Measurements from ENCODE around the gene BEND6. TPM values are rescaled to one million over a fixed set of nuclear protein-coding genes. Genes with fewer than 3 reads are reported as not detected.
"Not testable (repeated sequence)": the region's sequence is repeated elsewhere in the genome, so short reads cannot be mapped to it uniquely, and the experiment has no call there.

BEND6 gene
- total RNA-seq, 1 experiment from 2014 or later, result 14.1 TPM

- no peak for DNase-seq (ENCODE audit: low spot score)
These were observed 23.6 kb downstream of the BEND6 start for GRCh38 chr6:56978530-56978929.

DNA sequence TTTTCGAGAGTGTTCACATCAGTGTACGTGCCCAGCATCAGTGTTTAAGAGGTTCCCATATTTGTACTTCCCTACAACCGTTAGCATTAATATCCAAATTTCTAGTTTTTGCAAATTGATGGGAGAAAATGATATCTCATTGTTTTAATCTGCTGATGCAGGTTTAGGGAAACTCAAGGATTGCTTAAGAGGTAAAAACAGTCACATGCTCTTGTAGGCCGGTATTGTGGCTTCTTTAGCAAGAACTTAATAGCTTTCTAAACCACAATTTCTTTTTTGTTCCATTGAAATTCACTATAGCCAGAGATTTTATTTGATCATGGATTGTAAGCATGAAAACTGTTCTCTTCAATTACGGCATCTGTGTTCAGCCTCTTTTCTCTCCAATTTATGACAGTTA, 29.5 kb downstream of the BEND6 start:
- DNase-seq (ENCODE audit: low spot score), result no peak

- no peak for DNase-seq (ENCODE audit: low spot score)
These were observed 30.0 kb downstream of the BEND6 start for GRCh38 chr6:56984884-56985283.

GRCh38 chr6:56986611-56987010, 31.7 kb downstream of the BEND6 start:
- no peak for DNase-seq (ENCODE audit: low spot score)

GRCh38 chr6:56988145-56988544, 33.2 kb downstream of the BEND6 start:
- DNase-seq (ENCODE audit: low spot score), result no peak

- DNase-seq (ENCODE audit: low spot score), result no peak
These were observed 37.1 kb downstream of the BEND6 start for GRCh38 chr6:56992036-56992435.

- DNase-seq (ENCODE audit: low spot score), result no peak
These were observed 37.8 kb downstream of the BEND6 start for GRCh38 chr6:56992703-56993102.

DNA sequence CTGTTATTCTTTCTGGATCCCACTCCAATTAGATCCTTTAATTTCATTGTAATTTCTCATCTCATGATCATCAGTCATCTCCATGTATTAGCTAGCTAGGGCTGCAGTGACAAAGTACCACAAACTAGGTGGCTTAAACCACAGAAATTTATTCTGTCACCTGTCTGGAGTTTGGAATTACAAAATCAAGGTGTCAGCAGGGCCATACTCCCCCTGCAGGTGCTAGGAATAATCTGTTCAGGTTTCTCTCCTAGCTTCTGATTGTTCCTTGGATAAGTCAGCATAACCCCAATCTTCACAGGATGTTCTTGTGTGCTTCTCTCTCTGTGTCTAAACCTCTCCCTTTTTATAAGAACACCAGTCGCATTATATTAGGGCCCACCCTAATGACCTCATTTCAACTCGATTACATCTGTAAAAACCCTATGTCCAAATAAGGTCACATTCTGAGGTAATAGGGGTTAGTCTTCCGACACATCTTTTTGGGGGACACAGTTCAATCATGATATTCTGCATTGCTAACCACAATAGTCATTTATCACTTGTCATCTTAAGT, 40.5 kb downstream of the BEND6 start:
- DNase-seq (ENCODE audit: low spot score), result no peak

DNA sequence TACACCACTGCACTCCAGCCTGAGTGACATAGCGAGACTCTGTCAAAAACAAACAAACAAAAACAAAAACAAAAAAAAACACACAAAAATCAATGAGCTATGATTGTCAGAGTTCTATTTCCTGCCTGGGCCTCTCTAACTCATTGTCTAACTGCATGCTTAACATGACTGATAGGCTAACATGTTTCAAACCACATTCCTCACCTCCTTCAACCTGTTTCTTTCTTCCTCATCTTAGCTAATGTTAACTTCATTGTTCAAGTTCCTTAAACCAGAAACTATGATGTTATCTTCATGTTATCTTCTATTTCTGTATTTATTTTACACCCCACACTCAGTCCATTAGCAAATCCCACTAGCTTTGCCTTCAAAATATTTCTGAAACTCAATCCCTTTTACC, 41.5 kb downstream of the BEND6 start:
- DNase-seq (ENCODE audit: low spot score), result no peak

DNA sequence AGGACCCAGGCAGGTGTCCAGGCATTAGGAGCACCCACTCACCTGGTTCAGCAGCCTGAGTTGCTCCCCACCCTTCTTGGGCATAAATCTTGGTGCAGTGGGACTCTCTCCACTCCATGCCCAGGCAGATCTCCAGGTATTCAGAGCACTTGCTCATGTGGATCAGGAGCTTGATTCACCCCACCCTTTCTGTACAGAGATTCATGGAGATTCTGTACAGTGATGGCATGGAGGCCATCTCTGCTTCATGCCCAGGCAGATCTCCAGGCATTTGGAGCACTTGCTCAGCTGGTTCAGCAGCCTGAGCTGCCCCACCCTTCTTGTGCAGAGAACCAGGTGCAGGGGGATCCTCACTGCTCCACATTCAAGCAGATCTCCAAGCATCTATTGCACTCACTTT, 44.1 kb downstream of the BEND6 start:
- DNase-seq (ENCODE audit: low spot score), result no peak

DNA sequence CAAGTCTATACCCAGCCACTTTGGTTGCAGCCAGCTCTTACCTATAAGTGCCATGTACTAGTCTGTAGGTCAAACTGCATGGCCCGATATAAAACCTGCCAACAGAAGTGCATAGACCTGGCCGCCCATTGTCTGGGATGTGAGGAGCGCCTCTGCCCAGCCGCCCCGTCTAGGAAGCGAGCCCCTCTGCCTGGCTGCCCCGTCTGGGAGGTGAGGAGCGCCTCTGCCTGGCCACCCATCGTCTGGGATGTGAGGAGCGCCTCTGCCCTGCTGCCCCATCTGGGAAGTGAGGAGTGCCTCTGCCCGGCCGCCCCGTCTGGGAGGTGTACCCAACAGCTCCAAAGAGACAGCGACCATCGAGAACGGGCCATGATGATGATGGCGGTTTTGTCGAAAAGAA, 44.8 kb downstream of the BEND6 start:
- DNase-seq (ENCODE audit: low spot score), result not testable (repeated sequence)

DNA sequence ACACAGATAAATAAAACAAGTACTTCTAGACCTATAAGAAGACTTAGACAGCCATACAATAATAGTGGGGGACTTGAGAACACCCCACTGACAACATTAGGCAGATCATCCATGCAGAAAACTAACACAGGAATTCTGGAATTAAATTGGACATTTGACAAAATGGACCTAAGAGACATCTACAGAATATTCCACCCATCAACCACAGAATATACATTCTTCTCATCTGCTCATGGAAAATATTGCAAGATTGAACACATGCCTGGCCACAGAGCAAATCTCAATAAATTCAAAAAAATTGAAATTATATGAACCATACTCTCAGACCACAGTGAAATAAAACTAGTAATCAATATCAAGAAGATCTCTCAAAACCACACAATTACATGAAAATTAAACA, 47.3 kb downstream of the BEND6 start:
- DNase-seq (ENCODE audit: low spot score), result no peak

DNA sequence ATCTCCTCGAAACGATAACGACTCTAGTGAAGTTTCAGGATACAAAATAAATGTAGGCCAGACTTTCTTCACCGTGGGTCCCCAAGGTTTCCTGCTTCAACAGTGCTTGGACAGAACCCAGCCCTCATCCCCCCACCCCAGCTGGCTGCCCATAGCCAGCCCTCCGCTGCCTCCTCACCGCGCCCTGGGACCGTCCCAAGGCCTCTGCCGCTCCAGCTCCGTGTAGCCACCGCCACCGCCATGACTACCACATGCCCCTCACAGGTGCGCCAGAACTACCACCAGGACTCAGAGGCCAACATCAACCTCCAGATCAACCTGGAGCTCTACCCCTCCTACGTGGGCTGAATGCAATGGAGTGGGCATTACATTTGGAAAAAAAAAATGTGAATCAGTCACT, 49.4 kb downstream of the BEND6 start:
- no peak for DNase-seq (ENCODE audit: low spot score)

GRCh38 chr6:57006101-57006500, 51.2 kb downstream of the BEND6 start:
- DNase-seq (ENCODE audit: low spot score), result no peak

- DNase-seq (ENCODE audit: low spot score), result not testable (repeated sequence)
These were observed 53.2 kb downstream of the BEND6 start for GRCh38 chr6:57008069-57008468.

DNA sequence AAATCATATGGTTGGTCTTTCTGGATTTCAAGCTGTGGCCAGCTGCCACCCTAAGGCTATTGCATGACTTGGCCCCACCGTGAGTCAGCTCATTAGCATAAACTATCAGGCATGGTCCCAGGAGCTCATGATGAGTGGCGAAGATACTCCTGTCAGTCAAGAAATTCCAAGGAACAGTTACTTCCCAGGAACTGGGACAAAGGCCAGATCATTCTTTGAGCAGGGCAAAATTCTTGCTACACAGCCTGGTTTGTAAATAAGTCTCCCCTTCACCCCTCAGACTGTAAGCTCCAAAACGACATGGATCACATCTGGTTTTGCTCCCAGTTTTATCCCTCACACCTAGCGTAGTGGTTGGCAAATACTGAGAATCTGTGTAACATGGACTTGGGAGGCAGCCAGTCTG, 58.6 kb downstream of the BEND6 start:
- peak; percentile 65 for DNase-seq (ENCODE audit: low spot score)

DNA sequence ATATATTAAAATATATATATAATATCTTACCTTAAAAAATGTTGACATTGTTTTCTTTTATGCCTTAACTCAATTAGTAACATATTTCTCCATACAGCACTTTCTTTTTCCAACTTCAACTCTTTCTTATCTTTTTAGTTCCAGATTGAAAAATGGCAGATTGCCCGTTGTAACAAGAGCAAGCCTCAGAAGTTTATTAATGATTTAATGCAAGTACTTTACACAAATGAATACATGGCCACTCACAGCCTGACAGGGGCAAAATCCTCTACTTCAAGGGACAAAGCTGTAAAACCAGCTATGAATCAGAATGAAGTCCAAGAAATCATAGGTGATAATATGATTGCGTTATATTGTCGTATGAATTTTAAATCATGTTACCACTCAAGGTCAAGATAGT, 62.2 kb downstream of the BEND6 start:
- DNase-seq (ENCODE audit: low spot score), result no peak

DNA sequence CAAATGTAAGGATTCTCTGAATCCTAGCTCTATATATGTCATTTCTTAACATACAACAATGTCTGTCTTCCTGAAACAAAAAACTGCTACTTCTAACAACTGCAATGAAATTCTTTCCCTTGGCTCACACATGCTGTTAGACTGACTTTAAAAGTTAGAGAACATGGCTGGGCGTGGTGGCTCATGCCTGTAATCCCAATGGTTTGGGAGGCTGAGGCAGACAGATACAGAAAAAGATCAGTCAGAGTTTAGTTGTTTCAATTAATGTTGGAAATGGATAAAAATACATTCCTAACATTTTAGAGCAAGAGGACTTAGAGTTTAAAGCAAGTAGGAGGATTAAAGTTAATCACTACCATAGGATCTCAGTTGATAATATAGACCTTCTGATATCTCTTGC, 62.9 kb downstream of the BEND6 start:
- no peak for DNase-seq (ENCODE audit: low spot score)

- DNase-seq (ENCODE audit: low spot score), result no peak
These were observed 64.5 kb downstream of the BEND6 start for GRCh38 chr6:57019434-57019833.

DNA sequence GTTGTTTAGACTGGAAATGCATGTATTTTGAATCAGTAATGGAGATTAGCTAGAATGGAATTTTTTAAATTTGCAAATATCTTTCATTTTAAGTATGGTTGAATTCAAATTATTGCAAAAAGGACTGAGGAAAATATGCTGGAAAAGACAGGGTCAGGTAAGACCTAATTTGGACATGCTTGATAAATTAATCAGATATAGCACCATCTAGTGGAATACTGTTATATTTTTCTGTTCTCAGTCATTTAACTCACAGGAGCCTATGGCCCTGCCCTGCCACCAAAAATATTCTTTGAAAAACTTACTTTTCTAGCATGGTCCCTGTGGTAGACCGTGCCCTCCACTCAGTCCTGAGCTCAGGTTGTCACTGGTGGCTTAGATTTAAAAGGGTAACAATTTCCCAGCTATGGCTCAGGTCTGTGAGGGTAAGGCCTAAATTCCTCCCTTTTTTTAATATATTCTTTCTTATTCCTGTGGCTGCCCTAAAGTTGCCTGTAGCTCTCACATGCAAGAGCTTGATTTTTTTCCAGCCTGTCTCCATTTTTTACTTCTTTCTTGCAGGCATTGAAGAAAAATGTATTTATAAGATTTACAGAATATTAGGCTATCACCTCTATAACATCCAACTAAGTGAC, 66.3 kb downstream of the BEND6 start:
- peak; percentile 35 for DNase-seq (ENCODE audit: low spot score)

- DNase-seq (ENCODE audit: low spot score), result no peak
These were observed 69.4 kb downstream of the BEND6 start for GRCh38 chr6:57024321-57024720.

- no peak for DNase-seq (ENCODE audit: low spot score)
These were observed 69.9 kb downstream of the BEND6 start for GRCh38 chr6:57024775-57025174.

GRCh38 chr6:57026001-57026400, 71.1 kb downstream of the BEND6 start:
- DNase-seq (ENCODE audit: low spot score), result no peak

- DNase-seq (ENCODE audit: low spot score), result no peak
These were observed 72.4 kb downstream of the BEND6 start for GRCh38 chr6:57027301-57027700.
